ENCODE measurements around the gene NTM.

The NTM gene

GRCh38 chr11:131808470-131808869, 438.1 kb downstream of the NTM start:
- DNase-seq: no peak

- DNase-seq: no peak
Measured at GRCh38 chr11:131809203-131809918, 438.9 kb downstream of the NTM start.

GRCh38 chr11:131810541-131810940, 440.1 kb downstream of the NTM start:
- no peak for DNase-seq

- no peak for DNase-seq
Measured at GRCh38 chr11:131811383-131811782, 441.0 kb downstream of the NTM start.

GRCh38 chr11:131814108-131814507, 443.7 kb downstream of the NTM start:
- peak; percentile 47 for DNase-seq

GRCh38 chr11:131815590-131815989, 445.2 kb downstream of the NTM start:
- DNase-seq: no peak

GRCh38 chr11:131816051-131816450, 445.6 kb downstream of the NTM start:
- no peak for DNase-seq

GRCh38 chr11:131817687-131818188, 447.3 kb downstream of the NTM start:
- peak; percentile 96 for DNase-seq

GRCh38 chr11:131819865-131820264, 449.4 kb downstream of the NTM start:
- DNase-seq: no peak

GRCh38 chr11:131822506-131822905, 452.1 kb downstream of the NTM start:
- no peak for DNase-seq

GRCh38 chr11:131823772-131824171, 453.4 kb downstream of the NTM start:
- DNase-seq: peak; percentile 97

GRCh38 chr11:131824771-131825170, 454.4 kb downstream of the NTM start:
- no peak for DNase-seq

GRCh38 chr11:131827430-131827829, 457.0 kb downstream of the NTM start:
- no peak for DNase-seq

GRCh38 chr11:131829725-131830124, 459.3 kb downstream of the NTM start:
- DNase-seq: no peak

- no peak for DNase-seq
Measured at GRCh38 chr11:131832079-131832478, 461.7 kb downstream of the NTM start.

- no peak for DNase-seq
Measured at GRCh38 chr11:131833366-131833765, 463.0 kb downstream of the NTM start.

- no peak for DNase-seq
Measured at GRCh38 chr11:131837562-131837961, 467.1 kb downstream of the NTM start.

GRCh38 chr11:131838016-131838415, 467.6 kb downstream of the NTM start:
- no peak for DNase-seq

GRCh38 chr11:131839326-131839725, 468.9 kb downstream of the NTM start:
- no peak for DNase-seq

- DNase-seq: no peak
Measured at GRCh38 chr11:131840545-131840944, 470.1 kb downstream of the NTM start.

- peak; percentile 69 for DNase-seq
Measured at GRCh38 chr11:131841028-131841427, 470.6 kb downstream of the NTM start.

- DNase-seq: no peak
Measured at GRCh38 chr11:131841925-131842635, 471.7 kb downstream of the NTM start.

- no peak for DNase-seq
Measured at GRCh38 chr11:131845255-131845654, 474.8 kb downstream of the NTM start.

GRCh38 chr11:131849485-131849884, 479.1 kb downstream of the NTM start:
- no peak for DNase-seq
